Hepatocyte (in vitro differentiated cells): ENCODE results near the gene ZC3H12D.

Experiments used
- EZH2 ChIP-seq: fragments of 200-600 bp; sonication (generic); IDR thresholded peaks from 2 replicates; pipeline ENCODE4 v1.6.1; 2016; ENCODE audit warnings: antibody characterized with exemption, mild to moderate bottlenecking, borderline replicate concordance
- TF ChIP-seq, protein P1 (sequence below): fragments of 200-600 bp; sonication (generic); IDR thresholded peaks from 2 replicates; pipeline ENCODE4 v1.5.1; 2016; ENCODE audit warnings: antibody characterized with exemption, mild to moderate bottlenecking; ENCODE audit not compliant: poor library complexity

DNA sequence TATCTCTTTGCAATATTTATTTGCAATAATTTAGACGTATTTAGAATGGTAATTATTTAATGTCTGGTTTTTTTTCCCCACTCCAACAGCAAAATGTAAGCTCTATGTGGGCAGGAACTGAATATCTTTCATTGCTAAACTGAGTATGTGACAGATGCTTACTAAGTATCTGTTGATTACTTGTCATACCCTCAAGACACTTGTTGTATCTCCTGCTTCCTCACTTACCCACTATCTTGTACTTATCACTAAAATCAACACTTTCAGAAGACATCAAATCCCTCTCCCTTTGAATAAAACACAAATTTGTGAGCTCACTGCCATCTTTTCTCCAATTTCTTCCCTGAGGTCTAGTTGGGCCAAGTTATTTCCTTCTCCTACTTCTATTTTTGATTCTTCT is 30.7 kb upstream of the ZC3H12D start:
- TF ChIP-seq, protein P1, sequence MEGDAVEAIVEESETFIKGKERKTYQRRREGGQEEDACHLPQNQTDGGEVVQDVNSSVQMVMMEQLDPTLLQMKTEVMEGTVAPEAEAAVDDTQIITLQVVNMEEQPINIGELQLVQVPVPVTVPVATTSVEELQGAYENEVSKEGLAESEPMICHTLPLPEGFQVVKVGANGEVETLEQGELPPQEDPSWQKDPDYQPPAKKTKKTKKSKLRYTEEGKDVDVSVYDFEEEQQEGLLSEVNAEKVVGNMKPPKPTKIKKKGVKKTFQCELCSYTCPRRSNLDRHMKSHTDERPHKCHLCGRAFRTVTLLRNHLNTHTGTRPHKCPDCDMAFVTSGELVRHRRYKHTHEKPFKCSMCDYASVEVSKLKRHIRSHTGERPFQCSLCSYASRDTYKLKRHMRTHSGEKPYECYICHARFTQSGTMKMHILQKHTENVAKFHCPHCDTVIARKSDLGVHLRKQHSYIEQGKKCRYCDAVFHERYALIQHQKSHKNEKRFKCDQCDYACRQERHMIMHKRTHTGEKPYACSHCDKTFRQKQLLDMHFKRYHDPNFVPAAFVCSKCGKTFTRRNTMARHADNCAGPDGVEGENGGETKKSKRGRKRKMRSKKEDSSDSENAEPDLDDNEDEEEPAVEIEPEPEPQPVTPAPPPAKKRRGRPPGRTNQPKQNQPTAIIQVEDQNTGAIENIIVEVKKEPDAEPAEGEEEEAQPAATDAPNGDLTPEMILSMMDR = no peak
- TF ChIP-seq EZH2 = no peak
